ENCODE data around the gene RASAL3. TPM values are rescaled to one million over a fixed set of nuclear protein-coding genes. Genes with fewer than 3 reads are reported as not detected.

The RASAL3 gene
- total RNA-seq, 1 donor from 2014 or later = not detected

GRCh38 chr19:15457701-15458484 is 6.5 kb downstream of the RASAL3 start:
- DNase-seq (ENCODE audit: low spot score, unreplicated experiment) = no peak

DNA sequence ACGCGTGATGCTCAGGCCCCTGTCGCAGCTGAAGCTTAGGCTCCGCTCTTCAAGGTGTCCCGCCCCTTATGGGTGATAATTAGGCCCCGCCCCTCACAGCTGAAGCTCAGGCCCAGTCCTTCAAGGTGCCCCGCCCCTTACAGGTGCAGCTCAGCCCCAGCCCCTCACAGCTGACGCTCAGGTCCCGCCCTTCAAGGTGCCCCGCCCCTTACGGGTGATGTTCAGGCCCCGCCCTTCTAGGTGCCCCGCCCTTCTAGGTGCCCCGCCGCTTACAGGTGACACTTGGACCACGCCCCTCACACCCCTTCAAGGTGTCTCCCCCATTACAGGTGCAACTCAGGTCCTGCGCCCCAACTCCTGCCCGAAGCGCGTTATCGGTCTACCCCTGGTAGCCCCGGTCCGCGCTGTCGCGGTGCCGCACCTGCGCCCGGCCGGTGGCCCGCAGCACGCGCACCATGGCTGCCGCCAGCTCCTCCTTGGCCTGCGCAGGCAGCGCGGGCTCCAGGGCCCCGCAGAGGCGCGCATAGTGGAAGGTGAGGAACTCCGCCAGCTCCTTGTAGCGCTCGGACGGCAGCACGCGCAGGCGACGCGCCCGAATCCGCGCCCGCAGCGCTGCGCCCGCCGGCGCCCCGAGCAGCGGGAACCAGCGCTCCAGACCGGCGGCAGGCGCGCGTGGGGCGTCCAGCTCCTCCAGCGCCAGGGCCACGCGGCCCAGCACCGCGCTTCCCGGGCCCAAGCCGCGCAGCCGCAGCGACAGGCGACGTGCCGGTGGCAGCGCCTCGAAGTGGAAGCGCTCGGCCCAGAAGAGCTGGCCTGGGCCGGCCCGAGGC is 7.3 kb downstream of the RASAL3 start:
- H3K27ac Mint-ChIP-seq = no peak overlapping the region
- no peak for DNase-seq (ENCODE audit: low spot score, unreplicated experiment)
- no peaks in the 10 kb centered on the region for H3K36me3 Mint-ChIP-seq (ENCODE audit: insufficient read depth)
- no peak overlapping the region for H3K4me3 Mint-ChIP-seq (ENCODE audit: low read depth)
- H3K4me1 Mint-ChIP-seq (ENCODE audit: low read depth) = peaks cover 2% of the 10 kb centered on the region
- H3K9me3 Mint-ChIP-seq (ENCODE audit: low read depth) = no peaks in the 10 kb centered on the region
- TF ChIP-seq, protein P1, sequence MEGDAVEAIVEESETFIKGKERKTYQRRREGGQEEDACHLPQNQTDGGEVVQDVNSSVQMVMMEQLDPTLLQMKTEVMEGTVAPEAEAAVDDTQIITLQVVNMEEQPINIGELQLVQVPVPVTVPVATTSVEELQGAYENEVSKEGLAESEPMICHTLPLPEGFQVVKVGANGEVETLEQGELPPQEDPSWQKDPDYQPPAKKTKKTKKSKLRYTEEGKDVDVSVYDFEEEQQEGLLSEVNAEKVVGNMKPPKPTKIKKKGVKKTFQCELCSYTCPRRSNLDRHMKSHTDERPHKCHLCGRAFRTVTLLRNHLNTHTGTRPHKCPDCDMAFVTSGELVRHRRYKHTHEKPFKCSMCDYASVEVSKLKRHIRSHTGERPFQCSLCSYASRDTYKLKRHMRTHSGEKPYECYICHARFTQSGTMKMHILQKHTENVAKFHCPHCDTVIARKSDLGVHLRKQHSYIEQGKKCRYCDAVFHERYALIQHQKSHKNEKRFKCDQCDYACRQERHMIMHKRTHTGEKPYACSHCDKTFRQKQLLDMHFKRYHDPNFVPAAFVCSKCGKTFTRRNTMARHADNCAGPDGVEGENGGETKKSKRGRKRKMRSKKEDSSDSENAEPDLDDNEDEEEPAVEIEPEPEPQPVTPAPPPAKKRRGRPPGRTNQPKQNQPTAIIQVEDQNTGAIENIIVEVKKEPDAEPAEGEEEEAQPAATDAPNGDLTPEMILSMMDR (IDR thresholded peaks at IDR 0.05; ENCODE audit: unreplicated experiment) = no peak
- H3K27me3 Mint-ChIP-seq = peaks cover 70% of the 10 kb centered on the region

More at GRCh38 chr19:15457701-15458484, 6.5 kb downstream of the RASAL3 start:
- H3K4me1 Mint-ChIP-seq (ENCODE audit: low read depth) = peaks cover 2% of the 10 kb centered on the region
- no peaks in the 10 kb centered on the region for H3K36me3 Mint-ChIP-seq (ENCODE audit: insufficient read depth)
- H3K4me3 Mint-ChIP-seq (ENCODE audit: low read depth) = no peak overlapping the region
- TF ChIP-seq, protein P1 (IDR thresholded peaks at IDR 0.05; ENCODE audit: unreplicated experiment) = no peak
- peaks cover 75% of the 10 kb centered on the region for H3K27me3 Mint-ChIP-seq
- H3K27ac Mint-ChIP-seq = no peak overlapping the region
- no peaks in the 10 kb centered on the region for H3K9me3 Mint-ChIP-seq (ENCODE audit: low read depth)

DNA sequence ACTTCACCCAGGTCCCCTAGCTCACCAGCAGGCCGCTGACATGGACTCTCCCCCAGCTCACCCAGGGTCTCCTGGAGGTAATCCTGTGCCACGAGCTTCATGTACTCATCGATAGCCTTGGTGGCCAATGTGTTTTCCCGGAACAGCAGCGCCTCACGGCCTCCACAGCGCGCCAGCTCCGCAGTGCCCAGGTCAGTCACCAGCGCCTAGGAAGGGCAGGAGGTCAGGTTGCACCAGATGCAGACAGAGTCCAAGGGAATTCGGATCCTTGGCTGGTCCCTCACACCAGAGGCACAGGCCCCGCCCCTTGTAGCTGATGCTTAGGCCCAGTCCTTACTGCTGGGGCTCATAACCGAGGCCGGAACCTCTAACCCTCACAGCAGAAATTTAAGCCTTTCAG is 7.9 kb downstream of the RASAL3 start:
- DNase-seq (ENCODE audit: low spot score, unreplicated experiment) = no peak
- Mint-ChIP-seq H3K4me1 (ENCODE audit: low read depth) (peaks cover 4% of the 10 kb centered on the region), H3K27ac (no peak overlapping the region), H3K36me3 (ENCODE audit: insufficient read depth) (no peaks in the 10 kb centered on the region), H3K9me3 (ENCODE audit: low read depth) (no peaks in the 10 kb centered on the region), H3K4me3 (ENCODE audit: low read depth) (no peak overlapping the region), H3K27me3 (peaks cover 65% of the 10 kb centered on the region)
- TF ChIP-seq, protein P1 (IDR thresholded peaks at IDR 0.05; ENCODE audit: unreplicated experiment) = no peak

DNA sequence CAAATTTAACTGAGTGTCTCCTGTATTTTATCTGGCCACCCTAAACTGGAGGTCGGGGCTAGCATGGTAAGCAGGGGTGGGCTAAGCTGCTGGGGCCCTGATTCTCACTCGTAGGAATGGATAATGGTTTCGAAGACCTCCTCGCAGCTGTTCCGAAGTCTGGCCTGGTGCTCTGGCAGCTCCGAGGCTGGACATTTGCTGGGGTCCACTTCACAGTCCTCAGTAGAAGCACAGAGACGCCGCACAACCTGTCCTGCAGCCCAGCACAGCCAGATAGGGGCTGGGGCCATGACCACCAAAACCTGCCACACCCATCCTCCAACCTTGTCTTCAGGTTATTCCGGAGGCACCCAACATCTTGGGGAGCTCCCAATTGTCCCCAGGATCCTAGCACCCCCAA is 8.3 kb downstream of the RASAL3 start:
- Mint-ChIP-seq H3K36me3 (ENCODE audit: insufficient read depth) (no peaks in the 10 kb centered on the region), H3K9me3 (ENCODE audit: low read depth) (no peaks in the 10 kb centered on the region), H3K27me3 (peaks cover 66% of the 10 kb centered on the region), H3K4me3 (ENCODE audit: low read depth) (no peak overlapping the region), H3K4me1 (ENCODE audit: low read depth) (peaks cover 4% of the 10 kb centered on the region), H3K27ac (no peak overlapping the region)
- TF ChIP-seq, protein P1 (IDR thresholded peaks at IDR 0.05; ENCODE audit: unreplicated experiment) = no peak
- DNase-seq (ENCODE audit: low spot score, unreplicated experiment) = no peak

Measured in progenitor cell of endocrine pancreas (in vitro differentiated cells).